ENCODE data around the gene CCDC57.

DNA sequence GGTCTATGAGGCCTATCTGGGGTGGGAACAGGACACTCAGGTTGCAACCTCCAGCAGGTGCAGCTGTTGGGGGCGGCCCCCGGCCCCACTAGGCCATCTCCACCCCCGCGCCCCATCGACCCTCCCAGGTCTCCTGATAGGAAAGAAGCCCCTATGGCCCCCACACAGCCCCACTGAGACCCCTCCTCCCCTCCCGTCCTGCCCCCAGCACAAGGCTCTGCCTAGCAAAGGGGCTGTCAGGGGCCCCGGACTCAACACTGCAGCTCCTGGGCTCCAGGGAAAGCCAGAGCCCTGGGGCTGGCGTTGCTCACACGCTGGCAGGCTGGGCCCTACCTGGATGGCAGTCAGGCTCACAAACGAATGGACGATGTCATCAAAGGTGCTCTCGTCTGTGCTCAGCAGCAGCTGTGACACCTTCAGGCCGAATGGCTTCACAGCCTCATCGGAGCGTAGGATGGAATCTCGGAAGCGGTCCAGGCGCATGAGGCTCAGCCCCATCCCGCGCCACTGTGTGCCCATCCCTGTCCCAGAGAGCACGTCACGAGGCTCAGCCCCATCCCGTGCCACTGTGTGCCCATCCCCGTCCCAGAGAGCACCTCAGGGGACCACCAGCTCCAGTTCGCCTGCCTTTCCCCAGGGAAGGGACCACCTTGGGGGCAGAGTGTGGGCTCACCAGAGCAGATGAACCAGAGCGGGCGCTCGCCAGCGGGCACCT is 121.9 kb downstream of the CCDC57 start:
- TF ChIP-seq EP300 (IDR thresholded peaks at IDR 0.05; ENCODE audit: low read depth) (no peak), CTCF (IDR thresholded peaks at IDR 0.05) (no peak), POLR2AphosphoS5 (IDR thresholded peaks at IDR 0.05) (no peak)

All from transverse colon (tissue), 4 donors.